HG03575 (cell line): ENCODE data around the gene KLK6.
"Not testable (repeated sequence)": the region's sequence is repeated elsewhere in the genome, so short reads cannot be mapped to it uniquely, and the experiment has no call there.

ENCODE experiments used
- ATAC-seq: cut with Tn5 transposase; IDR thresholded peaks from one replicate; pipeline ENCODE4 v1.9.1; 2021; ENCODE audit not compliant: unreplicated experiment, insufficient number of reproducible peaks, low FRiP score; ENCODE audit errors: extremely low read depth

KLK6 gene

DNA sequence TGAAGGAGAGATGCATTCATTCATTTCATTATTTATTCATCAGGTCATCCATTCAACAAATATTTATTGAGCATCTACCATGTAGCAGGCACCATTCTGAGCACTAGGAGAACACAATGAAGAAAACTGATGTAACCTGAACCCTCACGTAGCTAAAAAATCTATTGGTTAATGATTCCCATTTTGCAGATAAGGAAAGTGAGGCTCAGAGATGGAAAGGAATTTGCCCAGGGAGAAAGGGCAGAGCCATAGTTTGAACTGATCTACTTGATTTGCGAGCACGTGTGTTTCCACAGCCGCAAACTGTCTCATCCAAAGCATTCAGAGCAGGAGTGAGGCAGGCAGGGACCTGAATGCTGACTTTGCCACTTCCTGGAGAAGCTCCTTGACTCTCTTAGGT lies 29.3 kb upstream of the KLK6 start:
- no peak for ATAC-seq

DNA sequence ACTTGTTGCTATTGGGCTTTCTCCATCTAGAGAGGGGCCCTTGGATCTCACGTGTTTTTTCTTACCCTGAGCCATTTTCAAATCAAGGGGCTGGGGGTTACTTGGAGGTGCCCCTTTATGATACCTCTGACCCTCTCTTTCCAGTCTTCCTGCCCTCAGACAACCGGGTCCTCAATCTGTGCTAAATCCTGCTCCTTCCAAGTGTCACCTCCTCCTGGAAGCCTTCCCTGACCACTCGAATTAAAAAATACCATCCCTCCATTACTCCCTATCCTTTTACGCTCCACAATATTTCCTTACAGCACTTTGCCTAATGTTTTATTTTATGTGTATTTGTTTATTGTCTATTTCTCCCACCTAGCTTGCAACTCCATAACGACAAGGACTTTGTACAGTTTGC lies 28.7 kb upstream of the KLK6 start:
- no peak for ATAC-seq

DNA sequence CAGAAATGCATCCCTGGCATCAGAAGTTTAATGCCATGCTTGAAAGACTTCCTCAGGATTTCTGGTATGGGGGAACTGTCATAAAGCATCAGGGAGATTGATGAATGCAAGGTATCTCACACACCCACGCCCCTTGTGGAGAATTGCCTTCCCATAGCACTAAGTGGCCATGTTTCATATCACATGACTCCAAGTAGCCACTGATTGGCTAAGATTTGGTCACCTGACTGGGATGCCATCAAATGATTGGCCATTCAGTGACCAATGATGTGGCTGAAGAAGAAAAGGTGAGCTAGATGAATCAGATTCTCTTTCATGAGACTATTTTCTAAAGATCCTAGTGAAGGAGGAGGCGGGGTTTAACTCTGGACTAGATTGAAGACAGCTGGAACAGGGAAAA lies 24.7 kb upstream of the KLK6 start:
- ATAC-seq = no peak

DNA sequence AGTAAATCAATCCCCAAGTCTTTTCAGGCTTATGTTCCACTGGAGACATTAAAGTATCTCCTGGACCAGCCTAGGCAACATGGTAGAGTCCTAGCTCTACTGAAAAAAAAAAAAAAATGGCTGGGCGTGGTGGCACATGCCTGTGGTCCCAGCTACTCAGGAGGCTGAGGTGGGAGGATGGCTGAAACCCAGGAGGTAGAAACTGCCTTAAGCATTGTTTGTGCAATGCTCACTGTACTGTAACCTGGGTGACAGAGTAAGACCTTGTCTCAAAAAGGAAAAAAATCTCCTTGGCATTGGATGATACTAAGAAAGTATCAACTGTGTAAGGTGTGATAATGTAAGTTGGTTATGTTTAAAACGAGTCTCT lies 23.3 kb upstream of the KLK6 start:
- no peak for ATAC-seq

DNA sequence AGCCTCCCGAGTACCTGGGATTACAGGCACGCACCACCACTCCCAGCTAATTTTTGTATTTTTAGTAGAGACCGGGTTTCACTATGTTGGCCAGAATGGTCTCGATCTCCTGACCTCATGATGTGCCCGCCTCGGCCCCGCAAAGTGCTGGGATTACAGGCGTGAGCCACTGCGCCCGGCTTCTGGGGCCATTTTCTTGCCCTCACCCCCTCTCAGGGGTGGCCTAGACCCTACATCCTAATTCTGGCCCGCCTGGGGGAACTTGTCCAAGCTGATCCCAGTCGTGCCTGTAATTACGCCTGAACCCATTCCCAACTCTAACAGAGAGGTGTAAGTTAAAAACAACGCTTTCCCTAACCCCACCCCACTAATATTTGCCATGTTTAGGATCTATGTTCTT lies 15.0 kb upstream of the KLK6 start:
- ATAC-seq = not testable (repeated sequence)

DNA sequence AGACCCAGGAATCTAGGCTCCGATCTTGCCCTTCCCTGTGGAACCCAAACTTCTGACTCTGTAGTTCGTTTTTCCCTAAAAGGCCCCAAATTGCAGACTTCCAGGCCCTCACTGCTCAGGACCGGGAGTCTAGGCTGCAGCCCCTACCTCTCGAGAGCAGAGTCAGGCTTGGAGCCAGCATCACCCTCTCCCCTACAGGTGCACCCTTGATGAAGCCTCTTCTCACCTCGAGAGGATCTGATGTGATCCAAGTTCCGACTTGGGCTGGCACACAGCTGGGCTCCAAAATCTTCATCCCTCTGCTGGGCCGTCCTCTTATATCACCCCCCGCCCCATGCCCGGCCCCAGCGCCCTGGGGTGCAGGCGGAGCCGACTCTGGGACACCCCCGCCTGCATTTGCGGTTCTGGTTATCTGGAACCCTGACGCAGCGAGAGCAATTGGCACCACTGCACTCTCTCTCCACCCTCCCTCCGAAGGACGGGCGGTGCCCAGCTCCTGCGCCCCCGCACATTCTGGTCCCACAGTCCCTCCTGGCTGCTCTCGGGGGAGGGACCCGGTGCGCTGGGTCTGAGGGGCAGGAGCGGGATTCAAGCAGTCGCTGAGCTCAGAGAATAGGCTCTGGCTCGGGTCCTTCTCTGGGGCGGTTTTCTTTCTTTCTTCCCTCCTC lies 14.4 kb upstream of the KLK6 start, which contains the start of gene KLK7:
KLK7 (minus strand) TSS at position 293 of the 668 bp plus-strand sequence. CDS start 1,518 bp downstream, outside the sequence.
- ATAC-seq = no peak

DNA sequence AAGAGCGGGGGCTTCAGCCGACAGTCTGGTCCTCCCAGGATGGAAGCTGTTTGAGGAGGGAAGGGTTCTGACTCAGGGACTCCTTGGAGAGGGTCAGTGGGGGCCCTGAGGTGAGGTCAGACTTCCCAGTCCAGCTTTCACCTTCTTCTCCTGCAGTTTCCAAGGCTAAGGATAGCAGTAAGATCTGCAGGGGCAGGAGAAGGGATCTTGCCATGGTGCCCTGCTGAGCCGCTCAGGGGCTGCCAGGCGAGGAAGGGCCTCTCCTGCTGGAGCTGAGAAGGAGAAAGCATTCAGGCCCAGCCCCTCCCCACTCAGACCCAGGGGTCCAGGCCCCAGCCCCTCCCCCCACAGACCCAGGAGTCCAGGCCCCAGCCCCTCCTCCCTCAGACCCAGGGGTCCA lies 12.8 kb upstream of the KLK6 start:
- ATAC-seq = no peak

DNA sequence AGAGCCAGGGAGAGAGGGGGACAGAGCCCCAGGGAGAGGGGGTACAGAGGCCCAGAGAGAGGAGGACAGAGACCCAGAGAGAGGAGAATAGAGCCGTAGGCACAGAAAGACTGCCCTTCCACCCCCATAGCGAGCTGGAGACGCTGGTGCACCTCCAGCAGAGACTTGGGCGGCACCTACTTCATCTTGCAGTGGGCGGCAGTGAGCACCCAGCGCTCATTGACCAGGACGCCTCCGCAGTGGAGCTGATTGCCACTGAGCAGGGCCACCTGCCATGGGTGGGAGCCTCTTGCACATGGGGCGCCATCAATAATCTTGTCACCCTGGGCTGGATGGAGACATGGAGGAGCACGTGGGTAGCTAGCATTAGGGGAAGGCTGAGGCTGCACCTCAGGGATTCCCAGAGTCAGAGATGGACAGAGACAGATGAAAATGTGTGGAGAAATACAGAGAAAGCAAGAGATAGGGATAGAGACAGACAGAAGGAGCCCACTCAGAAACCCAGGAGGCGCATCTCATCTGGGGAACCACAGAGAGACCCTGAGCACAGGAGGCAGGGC lies 12.3 kb upstream of the KLK6 start:
- no peak for ATAC-seq

DNA sequence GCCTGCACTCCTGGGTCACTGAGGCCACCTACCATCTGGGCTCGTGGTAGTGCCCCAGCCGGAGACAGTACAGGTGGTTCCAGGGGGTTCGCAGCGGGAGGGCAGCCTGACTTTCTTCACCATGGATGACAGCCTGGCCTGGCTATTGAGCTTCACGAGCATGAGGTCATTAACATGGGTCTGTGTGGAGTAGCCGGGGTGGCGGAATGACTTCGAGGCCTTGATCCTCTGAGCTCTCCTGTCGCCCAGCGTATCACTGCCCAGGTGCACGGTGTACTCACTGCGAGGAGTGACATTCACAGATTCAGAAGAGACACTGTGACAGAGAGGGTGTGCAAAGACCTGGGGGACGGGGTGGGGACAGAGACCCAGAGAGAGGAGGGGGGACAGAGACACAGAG lies 10.8 kb upstream of the KLK6 start:
- no peak for ATAC-seq

DNA sequence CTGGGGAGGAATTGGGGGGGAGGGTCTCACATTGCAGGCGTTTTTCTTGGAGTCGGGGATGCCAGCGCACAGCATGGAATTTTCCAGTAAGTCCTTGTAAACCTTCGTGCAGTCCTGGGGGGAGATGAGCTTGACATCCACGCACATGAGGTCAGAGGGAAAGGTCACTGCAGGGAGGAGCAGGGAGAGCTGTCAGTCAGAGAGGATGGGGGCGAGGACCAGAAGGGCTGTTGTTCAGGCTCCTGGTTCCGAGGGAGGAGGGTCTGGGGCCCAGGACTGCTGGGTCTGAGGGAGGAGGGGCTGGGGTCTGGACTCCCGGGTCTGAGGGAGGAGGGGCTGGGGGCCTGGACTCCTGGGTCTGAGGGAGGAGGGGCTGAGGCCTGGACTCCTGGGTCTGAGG lies 10.4 kb upstream of the KLK6 start:
- ATAC-seq = no peak

DNA sequence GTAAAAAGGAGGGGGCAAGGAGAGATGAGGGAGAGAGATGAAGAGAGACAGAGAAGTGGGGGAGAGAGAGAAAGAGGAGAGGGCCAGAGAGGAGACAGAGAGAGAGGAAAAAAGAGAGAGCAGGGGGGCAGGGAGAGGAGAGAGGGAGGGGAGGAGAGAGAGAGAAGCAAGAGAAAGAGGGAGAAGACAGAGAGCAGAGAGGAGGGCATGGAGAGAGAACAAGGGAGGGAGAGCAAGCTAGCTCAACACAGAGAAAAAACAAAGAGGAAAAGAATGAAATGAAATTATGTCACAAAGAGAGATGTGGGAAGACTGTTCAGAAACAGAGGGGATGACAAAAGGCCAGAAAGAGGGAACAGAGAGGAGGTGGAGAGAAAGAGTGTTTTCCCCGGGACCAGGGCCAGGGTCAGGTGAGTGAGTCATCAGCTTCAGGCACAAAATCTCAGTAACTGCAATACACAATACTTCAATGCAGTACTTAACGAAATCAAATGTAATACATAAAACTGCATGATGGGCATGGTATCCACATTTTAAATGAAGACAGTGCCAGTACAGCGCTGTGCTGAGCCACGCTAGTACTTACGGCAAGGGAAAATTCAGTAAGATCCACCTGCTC lies 9.5 kb upstream of the KLK6 start:
- ATAC-seq = no peak

DNA sequence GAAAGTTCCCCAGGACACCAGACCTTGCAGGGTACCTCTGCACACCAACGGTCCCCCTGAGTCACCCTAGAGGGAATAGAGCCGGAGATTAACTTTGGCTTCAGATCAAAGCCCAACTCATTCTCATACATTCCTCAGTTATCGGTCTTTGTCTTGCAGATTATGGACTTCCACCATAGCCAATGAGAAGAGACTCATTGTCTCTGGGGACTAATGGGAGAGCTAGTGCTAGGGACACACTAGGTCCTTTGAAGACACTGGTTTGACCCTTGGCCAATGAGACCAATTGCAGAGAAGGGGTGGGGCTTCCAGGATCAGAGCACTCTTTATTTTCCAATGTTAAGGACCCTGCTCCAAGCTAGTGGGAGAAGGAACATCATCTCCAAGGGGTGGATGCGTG lies 8.2 kb upstream of the KLK6 start:
- ATAC-seq = no peak

DNA sequence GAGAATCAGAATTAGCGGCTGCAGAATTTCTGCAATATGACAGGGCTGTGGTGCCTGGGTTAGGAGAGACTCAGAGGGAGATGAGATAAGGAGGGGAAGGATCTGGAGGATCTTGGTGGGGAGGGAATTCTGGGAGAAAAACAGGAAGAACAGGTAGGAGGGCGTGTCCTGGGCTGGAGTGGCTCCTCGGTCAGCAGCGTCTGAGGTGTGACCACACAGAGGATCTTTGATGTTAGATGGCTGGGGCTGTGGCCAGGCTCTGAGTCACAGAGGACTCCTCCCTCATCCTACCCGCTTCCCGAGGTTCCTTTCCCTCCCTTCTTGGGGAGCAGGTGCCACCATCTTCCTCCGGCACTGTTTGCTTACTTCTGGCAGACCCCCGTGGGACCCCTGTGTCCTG lies 6.4 kb upstream of the KLK6 start:
- no peak for ATAC-seq

DNA sequence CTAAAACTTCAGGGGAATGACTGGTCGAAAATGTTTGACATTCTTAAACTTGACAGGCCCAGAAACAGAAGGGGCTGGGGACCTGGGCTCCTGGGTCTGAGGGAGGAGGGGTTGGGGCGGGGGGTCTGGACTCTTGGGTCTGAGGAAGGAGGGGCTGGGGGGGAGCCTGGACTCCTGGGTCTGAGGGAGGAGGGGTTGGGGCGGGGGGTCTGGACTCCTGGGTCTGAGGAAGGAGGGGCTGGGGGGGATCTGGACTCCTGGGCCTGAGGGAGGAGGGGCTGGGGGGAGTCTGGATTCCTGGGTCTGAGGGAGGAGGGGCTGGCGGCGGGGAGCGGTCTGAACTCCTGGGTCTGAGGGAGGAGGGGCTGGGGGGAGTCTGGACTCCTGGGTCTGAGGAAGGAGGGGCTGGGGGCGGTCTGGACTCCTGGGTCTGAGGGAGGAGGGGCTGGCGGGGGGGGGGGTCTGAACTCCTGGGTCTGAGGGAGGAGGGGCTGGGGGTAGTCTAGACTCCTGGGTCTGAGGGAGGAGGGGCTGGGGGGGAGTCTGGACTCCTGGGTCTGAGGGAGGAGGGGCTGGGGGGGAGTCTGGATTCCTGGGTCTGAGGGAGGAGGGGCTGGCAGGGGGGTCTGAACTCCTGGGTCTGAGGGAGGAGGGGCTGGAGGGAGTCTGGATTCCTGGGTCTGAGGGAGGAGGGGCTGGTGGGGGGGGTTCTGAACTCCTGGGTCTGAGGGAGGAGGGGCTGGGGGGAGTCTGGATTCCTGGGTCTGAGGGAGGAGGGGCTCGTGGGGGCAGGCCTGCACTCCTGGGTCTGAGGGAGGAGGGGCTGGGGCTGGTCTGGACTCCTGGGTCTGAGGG lies 5.5 kb upstream of the KLK6 start:
- no peak for ATAC-seq

DNA sequence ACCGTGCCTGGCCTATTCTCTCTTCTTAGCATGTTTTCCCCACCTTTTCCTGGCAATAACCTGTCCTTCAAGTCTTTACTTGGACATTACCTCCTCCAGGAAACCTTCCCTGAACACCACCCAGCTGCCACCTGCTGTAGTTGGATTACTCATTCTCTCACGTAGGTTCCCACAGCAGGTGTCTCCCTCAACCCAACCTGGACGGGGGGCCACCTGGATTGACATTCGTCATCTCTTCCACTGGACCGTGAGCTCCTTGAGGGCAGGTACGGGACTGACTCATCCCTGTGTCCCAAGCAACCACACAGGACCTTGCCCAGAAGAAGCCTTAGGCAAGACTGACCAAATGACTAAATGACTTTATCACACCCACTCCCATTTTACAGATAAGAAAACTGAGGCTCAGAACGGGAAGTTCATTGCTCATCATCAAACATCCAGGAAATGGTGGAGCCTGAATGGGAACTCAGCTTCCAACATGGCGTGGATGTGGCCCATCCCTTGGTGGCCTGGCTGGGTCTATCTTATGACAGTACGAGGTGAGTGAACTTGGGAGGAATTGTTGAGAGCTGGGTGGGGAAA lies 3.5 kb upstream of the KLK6 start:
- no peak for ATAC-seq

DNA sequence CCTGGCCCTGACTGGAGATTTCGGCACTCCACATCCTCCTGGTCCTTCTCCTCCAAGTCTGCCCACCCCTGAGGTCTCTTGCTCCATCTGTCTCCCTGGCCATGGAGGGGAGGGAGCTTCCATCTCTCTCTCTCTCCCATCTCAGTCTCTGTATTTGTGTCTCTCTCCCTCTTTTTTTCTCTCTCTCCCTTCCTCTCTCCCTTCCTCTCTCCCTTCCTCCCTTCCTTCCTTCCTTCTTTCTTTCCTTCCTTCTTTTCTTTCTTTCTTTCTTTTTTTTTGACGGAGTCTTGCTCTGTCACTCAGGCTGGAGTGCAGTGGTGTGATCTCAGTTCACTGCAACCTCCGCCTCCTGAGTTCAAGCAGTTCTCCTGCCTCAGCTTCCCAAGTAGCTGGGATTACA lies 419 bp upstream of the KLK6 start:
- ATAC-seq = not testable (repeated sequence)

DNA sequence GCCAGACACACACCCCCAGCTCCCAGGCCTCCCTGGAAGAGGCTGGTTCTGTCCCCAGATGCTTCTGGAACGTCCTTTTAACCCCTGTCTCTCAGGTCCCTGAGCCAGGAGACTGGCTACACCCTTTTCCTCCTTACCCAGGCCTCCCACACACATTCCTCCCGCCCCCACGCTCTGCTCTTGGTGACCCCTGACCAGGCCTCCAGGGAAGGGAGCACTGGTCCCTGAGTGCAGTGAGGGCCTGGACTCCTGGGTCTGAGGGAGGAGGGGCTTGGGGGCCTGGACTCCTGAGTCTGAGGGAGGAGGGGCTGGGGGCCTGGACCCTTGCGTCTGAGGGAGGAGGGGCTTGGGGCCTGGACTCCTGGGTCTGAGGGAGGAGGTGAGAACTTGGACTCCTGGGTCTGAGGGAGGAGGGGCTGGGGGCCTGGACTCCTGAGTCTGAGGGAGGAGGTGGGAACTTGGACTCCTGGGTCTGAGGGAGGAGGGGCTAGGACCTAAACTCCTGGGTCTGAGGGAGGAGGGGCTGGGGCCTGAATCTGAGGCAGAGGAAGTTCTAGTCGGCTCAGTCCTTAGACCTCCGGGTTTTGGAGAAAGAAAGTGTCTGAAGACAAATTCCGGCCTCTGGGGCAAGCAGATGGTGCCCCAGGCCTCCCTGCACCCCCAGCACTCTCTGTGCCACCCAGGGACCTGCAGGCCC lies 527 bp downstream of the KLK6 start:
- no peak for ATAC-seq

DNA sequence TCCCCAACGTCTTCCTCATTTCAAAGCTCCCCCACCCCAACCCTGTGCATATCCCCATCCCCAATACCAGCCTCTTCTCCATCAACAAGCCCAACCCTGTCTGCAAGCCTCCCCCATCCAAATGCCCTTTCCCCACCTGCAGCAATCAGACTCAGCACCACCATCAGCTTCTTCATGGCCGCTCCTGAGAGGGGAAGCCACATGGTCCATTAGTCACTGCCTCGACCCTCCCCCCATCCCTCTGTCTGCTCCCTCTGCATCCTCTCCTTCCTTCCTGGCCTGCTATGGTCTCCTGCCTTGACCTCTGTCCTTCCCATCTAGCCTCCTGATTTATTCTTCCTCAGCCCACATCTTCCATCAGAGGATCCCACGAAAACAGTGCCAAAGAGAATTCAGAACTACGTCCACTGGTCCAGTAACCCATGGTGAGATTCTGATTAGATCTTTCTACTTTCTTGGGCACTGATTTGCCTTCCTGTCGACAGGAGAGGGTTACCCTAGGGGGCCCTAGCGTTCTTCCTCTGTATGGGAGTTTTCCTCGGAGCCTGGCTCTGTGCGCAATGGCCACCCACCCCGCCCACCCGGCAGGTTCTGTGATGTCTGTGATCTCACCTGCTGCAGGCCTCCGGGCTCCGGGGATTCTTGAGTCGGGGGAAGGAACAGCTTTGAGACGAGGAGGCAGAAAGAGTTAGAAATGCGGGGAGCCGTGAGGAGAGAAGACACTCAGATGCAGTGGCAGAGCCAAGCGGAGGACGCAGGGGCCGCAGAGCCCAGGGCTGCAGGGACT lies 1.3 kb downstream of the KLK6 start:
- ATAC-seq = no peak
